ENCODE data around the gene ZNF93.
A peak's percentile ranks its signal among the peaks of the same experiment; 100 is the strongest.
"Not testable (repeated sequence)": the region's sequence is repeated elsewhere in the genome, so short reads cannot be mapped to it uniquely, and the experiment has no call there.

Gene ZNF93

DNA sequence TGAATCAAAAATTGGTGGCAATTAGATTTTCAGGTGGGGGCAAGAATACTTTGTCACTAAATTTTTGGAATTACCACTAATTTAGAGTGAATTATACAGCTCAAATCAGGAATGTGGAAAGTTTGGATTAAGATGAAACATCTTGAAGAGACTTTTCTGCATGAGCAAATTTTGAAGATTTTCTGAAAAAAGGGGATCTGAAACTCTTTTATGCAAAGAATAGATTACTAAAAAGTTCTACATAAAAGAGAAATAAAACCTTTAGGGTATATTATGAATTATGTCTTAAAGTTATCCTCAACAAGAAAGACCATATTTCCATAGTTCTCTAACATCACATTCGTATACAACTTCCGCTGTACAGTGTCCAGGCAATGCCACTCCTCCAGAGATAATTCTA lies 36.7 kb downstream of the ZNF93 start:
- DNase-seq (ENCODE audit: low read depth in 2 of 2) = no peak

GRCh38 chr19:19938449-19938848 lies 37.7 kb downstream of the ZNF93 start:
- DNase-seq (ENCODE audit: low read depth in 2 of 2) = no peak

DNA sequence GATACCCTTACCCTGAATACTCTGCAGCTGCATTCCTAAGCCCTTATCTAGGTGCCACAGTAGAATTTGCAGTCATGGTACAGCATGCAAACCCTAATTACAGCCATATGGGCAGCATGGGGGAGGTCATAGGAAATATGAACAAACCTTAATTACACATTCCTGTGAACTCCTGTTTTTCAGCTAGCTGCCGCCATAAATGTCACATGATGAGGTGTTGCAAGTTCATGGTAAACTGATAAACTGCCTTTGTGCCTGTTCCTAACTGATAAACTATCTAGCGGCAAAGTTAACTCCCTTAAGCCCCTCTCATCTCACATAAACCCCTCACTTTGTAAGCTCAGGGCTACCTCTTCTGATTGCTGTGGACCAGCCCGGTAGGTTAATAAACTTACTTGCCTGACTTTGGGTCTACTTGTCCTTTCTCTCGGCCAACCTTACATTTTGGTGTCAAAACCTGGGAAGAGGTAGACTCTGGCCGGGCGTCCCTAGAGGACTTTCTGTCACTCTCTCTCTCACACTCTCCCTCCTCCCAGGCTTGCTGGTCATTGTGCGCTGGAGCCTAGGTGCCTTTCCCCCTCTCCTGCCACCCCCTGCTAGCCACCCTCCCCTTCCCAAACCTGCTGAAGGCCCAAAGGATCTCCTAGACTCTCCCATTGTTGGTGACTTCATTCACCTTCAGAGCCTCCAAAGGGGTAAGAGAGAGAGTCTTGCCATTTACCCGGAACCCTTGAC lies 43.3 kb downstream of the ZNF93 start:
- no peak for DNase-seq (ENCODE audit: low read depth in 2 of 2)

DNA sequence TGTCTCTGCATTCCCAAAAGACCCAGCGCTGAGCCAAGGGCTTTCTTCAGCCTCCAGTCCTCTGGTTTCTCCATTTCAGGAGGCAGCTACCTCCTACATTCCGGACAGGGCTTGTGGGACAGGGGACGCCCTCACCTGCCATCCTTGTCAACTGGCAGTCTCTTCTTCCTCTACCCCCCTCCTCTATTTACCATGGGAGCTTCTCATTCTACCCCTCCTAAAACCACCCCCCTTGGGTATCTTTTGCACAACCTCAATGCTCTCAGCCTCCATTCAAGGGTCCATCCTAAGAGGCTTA lies 43.8 kb downstream of the ZNF93 start:
- DNase-seq (ENCODE audit: low read depth in 2 of 2) = no peak

- no peak for DNase-seq (ENCODE audit: low read depth in 2 of 2)
Observed at GRCh38 chr19:19946226-19946625, 45.5 kb downstream of the ZNF93 start.

DNA sequence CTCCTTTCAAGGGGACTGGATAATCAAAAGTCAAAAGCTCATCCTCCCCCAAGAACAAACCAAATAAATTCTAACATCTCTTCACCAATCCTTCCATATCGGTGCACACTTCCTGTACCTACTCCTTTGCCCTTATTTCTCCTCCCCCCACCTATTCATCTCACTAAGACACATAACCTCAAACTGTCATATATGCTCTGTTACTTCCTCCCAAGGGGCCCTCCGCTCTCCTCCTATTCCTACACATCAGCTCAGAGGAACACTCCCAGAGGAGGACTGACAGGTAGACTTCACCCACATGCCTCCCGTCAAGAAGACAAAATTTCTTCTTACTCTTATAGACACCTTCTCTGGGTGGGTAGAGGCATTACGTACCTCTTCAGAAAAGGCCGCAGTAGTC lies 48.1 kb downstream of the ZNF93 start:
- no peak for DNase-seq (ENCODE audit: low read depth in 2 of 2)

GRCh38 chr19:19955208-19955607 lies 54.5 kb downstream of the ZNF93 start:
- no peak for DNase-seq (ENCODE audit: low read depth in 2 of 2)

- no peak for DNase-seq (ENCODE audit: low read depth in 2 of 2)
Observed at GRCh38 chr19:19956434-19957075, 55.8 kb downstream of the ZNF93 start.

GRCh38 chr19:19957766-19958165 lies 57.0 kb downstream of the ZNF93 start:
- DNase-seq (ENCODE audit: low read depth in 2 of 2) = not testable (repeated sequence)

DNA sequence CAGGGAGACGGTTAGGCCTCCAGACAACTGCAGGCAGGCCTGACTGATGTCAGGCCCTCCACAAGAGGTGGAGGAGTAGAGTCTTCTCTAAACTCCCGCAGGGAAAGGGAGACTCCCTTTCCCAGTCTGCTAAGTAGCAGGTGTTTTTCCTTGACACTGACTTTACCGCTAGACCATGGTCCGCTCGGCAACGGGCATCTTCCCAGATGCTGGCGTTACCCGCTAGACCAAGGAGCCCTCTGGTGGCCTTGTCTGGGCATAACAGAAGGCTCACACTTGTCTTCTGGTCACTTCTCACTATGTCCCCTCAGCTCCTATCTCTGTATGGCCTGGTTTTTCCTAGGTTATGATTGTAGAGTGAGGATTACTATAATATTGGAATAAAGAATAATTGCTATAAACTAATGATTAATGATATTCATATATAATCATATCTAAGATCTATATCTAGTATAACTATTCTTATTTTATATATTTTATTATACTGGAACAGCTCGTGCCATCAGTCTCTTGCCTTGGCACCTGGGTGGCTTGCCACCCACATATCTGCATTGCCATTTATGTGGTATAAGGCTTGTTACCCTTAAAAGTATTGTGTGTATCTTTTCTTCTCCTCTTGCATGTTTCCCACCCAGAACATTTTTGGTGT lies 58.5 kb downstream of the ZNF93 start:
- DNase-seq (ENCODE audit: low read depth in 2 of 2) = peak; percentile 27 to 64

- no peak for DNase-seq (ENCODE audit: low read depth in 2 of 2)
Observed at GRCh38 chr19:19964416-19964815, 63.7 kb downstream of the ZNF93 start.

DNA sequence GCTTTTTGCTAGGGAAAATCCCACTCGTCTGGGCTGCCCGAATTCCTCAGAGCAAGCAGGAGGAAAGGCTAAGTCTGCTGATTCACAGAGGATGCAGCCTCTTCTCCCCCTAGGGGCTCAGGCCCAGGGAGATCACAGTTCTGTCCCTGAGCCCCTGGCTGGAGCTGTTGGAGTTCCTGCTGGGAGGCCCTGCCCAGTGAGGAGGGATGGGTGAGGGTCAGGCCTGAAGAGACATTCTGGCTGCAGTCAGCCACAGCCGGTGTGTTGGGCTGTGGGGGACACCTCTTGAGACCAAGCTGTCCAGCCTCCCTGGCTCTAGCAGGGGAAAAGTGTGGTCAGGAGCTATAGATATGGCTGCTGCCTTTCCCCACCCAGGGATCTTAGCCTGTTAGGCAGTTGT lies 65.4 kb downstream of the ZNF93 start:
- not testable (repeated sequence) for DNase-seq (ENCODE audit: low read depth in 2 of 2)

DNA sequence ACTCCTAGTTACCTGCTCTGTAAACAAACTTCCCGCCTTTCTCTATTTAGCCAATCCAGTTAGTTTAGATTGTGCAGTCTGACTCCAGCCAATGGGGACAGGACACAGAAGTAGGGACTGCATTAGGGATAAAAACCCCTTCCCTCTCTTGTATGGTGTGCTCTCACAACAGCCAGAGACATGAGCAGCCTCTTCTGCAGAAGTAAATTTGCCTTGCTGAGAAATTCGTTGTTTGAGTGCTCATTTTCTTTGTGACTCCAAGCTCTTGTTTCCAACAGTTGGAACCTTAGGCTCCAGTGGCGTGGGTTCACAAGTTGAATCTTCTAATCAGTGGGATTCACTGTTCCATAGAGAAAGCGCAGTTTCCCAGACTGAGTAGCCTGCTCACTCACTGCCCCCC lies 66.1 kb downstream of the ZNF93 start:
- DNase-seq (ENCODE audit: low read depth in 2 of 2) = no peak

Measured in stimulated activated CD4-positive, alpha-beta T cell treated with anti-CD3 and anti-CD28 coated beads, Interleukin-15, amount 100 ng/mL, for 48 hours (primary cell).